Measurements from ENCODE around the gene C14orf180. TPM values are rescaled to one million over a fixed set of nuclear protein-coding genes. Genes with fewer than 3 reads are reported as not detected.

Gene C14orf180
- total RNA-seq, 4 donors from 2014 or later = 6.0 to 333 (median 18.2) TPM

- no peak for TF ChIP-seq CTCF (IDR thresholded peaks at IDR 0.05; ENCODE audit: low read depth)
Observed at GRCh38 chr14:104614126-104614812, 34.7 kb downstream of the C14orf180 start.

- no peak for TF ChIP-seq CTCF (IDR thresholded peaks at IDR 0.05; ENCODE audit: low read depth)
Observed at GRCh38 chr14:104624939-104625338, 45.4 kb downstream of the C14orf180 start.

- no peak for TF ChIP-seq CTCF (IDR thresholded peaks at IDR 0.05; ENCODE audit: low read depth)
Observed at GRCh38 chr14:104632781-104633180, 53.2 kb downstream of the C14orf180 start.

DNA sequence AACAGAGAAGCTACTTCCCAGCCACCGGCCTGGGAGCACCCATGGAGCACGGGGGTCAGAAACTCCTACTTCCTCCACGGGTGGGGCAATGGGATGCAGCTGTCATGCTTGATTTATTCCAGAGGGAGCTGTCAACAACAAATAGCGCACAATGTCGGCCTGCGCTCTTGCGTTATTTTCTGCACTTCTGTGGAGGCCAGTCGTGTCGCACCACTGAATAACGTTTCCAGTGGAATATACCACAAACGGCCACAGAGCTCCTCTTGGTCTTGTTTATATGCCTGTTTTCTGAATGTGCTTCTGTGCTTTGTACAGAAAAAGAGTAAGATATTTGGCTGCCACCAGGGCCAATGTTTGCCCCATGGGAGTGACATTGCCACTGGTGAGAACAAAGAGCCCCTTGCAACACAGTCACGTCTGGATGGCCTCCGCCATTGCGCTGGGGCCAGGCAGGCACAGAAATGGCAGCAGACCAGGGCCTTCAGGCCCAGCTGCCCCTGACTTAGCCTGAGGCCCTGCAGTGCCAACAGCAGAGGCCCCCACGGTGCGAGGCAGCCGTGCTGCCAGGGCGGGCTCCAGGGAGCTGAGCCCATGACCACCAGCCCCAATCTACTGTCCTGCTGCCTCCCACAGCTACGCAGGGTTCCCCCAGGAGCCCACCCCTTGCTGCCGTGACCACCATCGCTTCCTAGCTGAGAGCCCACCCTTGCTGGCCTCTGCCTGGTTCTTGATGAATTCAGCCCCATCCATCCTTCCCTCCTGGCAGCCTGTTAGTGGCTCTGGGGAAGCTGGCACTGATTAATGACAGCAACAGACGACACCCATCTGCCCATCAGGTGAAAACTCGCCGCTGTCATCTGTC is 53.9 kb downstream of the C14orf180 start:
- TF ChIP-seq CTCF (IDR thresholded peaks at IDR 0.05; ENCODE audit: low read depth) = no peak

DNA sequence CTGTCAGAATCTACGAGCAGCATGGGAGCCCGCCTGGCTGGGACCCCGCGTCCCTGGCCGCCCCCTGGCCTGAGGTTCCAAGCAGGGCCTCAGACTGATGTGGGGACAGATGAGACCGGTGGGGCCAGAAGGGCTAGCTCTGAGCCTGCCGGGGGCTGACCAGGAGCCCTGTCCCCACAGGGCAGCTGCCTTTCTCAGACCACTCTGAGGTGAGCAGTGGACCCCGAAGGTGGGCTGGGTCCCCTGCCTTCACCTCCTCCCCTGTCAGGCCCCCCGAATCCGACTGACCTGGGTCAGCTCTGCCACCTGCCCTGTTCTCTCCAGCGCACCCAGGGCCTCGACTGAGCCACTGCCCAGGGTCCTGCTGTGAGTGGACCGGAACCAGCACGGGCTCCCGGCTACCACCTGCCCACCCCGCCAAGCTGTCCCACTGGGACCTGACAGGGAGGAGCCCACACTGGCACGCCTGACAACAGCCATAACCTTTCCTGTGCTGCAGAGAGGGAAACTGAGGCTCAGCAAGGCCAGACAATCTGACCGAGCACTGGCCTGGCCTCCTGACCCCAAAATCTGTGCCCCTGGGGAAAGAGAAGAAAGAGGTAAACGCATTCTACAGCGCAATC is 54.7 kb downstream of the C14orf180 start:
- TF ChIP-seq CTCF (IDR thresholded peaks at IDR 0.05; ENCODE audit: low read depth) = no peak

GRCh38 chr14:104634886-104635570 is 55.5 kb downstream of the C14orf180 start:
- no peak for TF ChIP-seq CTCF (IDR thresholded peaks at IDR 0.05; ENCODE audit: low read depth)
